NB4 (cell line): Measurements from ENCODE around the gene CLEC16A.

Experiments used
- DNase-seq: peaks from one replicate; pipeline ENCODE4 v3.0.0; 2010; ENCODE audit warnings: low read depth
- H3K4me3 ChIP-seq: one replicate; pipeline ENCODE4 v1.5.1; 2011; ENCODE audit warnings: mild to moderate bottlenecking, low read depth, low read length, moderate library complexity
- MYC ChIP-seq: IDR thresholded peaks from 2 replicates; pipeline ENCODE4 v1.6.1; 2011; ENCODE audit warnings: low read depth, low read length
- POLR2A ChIP-seq: IDR thresholded peaks from 2 replicates; pipeline ENCODE4 v1.6.1; 2011; ENCODE audit warnings: mild to moderate bottlenecking; ENCODE audit not compliant: insufficient read length; ENCODE audit errors: extremely low read depth
- TF ChIP-seq, protein P1 (sequence below): IDR thresholded peaks from 2 replicates; pipeline ENCODE4 v1.6.1; 2011; ENCODE audit warnings: low read depth, low read length
- TF ChIP-seq, protein P2 (sequence below): IDR thresholded peaks from one replicate; pipeline ENCODE4 v1.5.1; 2012; ENCODE audit warnings: low read depth, low read length

The CLEC16A gene

DNA sequence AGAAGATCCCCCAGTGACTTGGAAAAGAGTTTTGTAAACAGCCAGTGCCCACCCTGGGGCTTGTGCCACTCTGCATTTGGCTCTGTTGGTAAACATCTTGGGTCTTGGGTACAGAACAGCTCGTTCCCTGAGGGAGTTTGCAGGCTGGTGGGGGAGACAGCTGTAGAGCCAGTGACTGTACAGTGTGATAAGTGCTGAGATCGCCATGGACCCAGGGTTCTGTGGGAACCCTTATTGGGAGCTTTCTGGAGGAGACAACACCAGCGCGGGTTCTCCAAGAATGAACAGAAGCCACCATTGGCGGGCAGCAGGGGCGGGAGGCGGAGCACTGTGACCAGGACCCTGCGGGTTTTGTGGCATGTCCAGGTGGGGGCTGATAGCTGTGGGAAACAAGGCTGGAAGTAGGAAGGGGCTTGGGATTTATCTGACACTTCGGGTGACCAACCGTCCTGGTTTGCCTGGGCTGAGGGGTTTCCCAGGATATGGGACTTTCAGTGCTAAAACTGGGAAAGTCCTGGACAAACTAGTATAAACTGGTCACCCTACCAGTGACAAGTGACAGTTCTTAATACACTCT, 2.9 kb downstream of the CLEC16A start:
- H3K4me3 ChIP-seq: no peak overlapping the region
- DNase-seq: no peak
- TF ChIP-seq POLR2A (no peak), MYC (no peak)
- TF ChIP-seq, protein P1, sequence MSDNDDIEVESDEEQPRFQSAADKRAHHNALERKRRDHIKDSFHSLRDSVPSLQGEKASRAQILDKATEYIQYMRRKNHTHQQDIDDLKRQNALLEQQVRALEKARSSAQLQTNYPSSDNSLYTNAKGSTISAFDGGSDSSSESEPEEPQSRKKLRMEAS: no peak
- TF ChIP-seq, protein P2, sequence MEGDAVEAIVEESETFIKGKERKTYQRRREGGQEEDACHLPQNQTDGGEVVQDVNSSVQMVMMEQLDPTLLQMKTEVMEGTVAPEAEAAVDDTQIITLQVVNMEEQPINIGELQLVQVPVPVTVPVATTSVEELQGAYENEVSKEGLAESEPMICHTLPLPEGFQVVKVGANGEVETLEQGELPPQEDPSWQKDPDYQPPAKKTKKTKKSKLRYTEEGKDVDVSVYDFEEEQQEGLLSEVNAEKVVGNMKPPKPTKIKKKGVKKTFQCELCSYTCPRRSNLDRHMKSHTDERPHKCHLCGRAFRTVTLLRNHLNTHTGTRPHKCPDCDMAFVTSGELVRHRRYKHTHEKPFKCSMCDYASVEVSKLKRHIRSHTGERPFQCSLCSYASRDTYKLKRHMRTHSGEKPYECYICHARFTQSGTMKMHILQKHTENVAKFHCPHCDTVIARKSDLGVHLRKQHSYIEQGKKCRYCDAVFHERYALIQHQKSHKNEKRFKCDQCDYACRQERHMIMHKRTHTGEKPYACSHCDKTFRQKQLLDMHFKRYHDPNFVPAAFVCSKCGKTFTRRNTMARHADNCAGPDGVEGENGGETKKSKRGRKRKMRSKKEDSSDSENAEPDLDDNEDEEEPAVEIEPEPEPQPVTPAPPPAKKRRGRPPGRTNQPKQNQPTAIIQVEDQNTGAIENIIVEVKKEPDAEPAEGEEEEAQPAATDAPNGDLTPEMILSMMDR: no peak

DNA sequence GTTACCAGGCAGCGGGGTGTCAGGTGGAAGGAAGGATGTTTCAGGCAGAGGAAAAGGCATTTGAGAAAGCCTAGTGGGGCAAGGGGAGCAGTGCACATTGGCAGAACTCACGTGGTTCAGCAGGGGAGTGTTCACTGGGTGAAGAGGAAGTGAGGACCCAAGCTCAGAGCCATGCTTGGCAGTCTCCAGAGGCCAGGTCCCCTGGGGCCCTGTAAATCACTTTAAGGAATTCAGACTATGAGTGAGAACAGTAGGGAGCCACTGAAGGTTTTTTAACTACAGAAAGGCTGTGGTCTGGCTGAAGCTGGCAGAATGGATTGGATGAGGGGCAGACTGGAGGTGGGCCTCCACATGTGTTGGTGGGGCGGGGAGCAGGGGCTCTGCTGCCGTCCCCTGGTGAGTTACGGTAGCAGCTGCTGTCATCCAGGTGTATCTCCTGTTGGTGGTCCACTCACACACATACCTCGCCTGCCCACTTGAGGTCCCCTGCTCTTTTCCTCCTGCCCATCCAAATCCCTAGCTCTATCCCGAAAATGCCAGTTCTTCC, 5.1 kb downstream of the CLEC16A start:
- no peak for TF ChIP-seq POLR2A
- TF ChIP-seq, protein P1: peak; percentile 95
- TF ChIP-seq, protein P2: peak; percentile 24
- peak; percentile 75 for TF ChIP-seq MYC
- no peak overlapping the region for H3K4me3 ChIP-seq
- peak; percentile 95 for DNase-seq

DNA sequence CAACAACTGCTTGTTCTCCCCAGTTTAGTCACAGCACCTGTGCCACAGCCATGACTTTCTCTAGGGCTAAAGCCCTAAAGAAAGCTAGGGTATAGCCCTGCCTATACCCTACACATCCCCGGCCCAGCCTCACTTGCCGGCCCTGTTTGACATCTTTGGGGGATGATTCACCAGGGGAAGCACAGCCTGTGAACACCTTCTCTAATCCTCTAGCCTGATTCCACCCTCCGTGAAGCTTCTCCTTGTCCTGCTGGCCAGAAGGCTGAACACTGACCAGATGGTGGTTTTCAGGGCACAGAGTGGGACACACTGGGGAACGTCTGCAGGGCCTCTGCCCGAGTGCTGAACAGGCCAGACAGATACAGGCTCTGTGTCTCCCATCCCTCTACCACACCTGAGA, 6.0 kb downstream of the CLEC16A start:
- no peak overlapping the region for H3K4me3 ChIP-seq
- no peak for TF ChIP-seq MYC
- no peak for TF ChIP-seq POLR2A
- TF ChIP-seq, protein P2: no peak
- TF ChIP-seq, protein P1: no peak
- DNase-seq: no peak

DNA sequence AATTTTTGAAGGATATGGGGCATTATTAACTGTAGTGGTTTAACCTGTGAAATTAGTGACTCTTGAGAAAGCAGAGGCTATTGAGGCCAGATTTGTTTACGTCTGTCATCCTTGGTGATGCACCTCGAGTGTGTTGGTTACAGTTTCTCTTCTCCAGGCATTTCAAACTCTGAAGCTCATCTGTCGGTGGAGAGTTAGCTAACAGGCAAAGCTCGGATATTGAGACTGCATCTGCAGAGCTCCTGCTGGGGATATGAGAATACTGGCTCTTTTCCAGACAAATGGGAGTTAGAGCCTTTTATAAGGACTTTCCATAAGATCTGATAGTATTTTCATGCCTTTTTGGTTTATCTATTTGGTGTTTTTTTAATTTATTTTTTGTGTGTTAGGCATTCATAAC, 6.7 kb downstream of the CLEC16A start:
- no peak overlapping the region for H3K4me3 ChIP-seq
- TF ChIP-seq, protein P1: no peak
- TF ChIP-seq, protein P2: no peak
- no peak for TF ChIP-seq MYC
- no peak for DNase-seq

DNA sequence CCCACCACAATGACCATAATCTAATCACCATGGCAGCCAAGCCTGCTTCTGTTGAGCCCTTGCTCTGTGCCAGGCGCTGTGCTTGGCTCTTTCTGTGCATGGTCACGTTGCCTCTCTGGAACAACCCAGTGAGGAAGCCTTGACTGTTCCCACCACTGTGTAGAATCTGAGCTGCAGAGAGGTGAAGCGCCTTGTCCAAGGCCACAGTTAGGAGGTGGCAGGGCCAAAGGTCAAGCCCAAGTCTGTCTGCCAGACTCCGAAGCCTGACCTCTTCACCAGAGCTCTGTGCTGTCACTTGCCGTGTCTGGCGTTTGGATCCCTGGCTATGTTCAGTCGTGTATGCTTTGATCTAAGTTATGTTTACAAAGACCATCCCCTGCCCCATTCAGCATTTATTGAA, 10.5 kb downstream of the CLEC16A start:
- H3K4me3 ChIP-seq: no peak overlapping the region
- no peak for DNase-seq
- TF ChIP-seq POLR2A (no peak), MYC (no peak)
- TF ChIP-seq, protein P2: no peak
- TF ChIP-seq, protein P1: no peak
